SJSA1 (cell line): Measurements from ENCODE around the gene SLC13A2. TPM values are rescaled to one million over a fixed set of nuclear protein-coding genes. Genes with fewer than 3 reads are reported as not detected.
"Not testable (repeated sequence)": the region's sequence is repeated elsewhere in the genome, so short reads cannot be mapped to it uniquely, and the experiment has no call there.

ENCODE experiments used
- DNase-seq, 2 experiments: peaks; one replicate each; pipeline ENCODE4 v3.0.0-alpha.2; 2015 to 2020; ENCODE audit warnings: low spot score in 2 of 2, low read depth in 1 of 2
- H3K27ac ChIP-seq: fragments of 250-450 bp; sonication (Bioruptor Pico); 2 replicates; pipeline ENCODE4 v1.5.1; 2020; ENCODE audit warnings: mild to moderate bottlenecking, moderate library complexity
- H3K27me3 ChIP-seq: fragments of 250-450 bp; sonication (Bioruptor Pico); replicated peaks from 2 replicates; pipeline ENCODE4 v1.5.1; 2020; ENCODE audit warnings: mild to moderate bottlenecking, moderate library complexity
- H3K36me3 ChIP-seq: fragments of 250-450 bp; sonication (Bioruptor Pico); 2 replicates; pipeline ENCODE4 v1.5.1; 2020; ENCODE audit warnings: mild to moderate bottlenecking
- H3K4me1 ChIP-seq: fragments of 250-450 bp; sonication (Bioruptor Pico); replicated peaks from 2 replicates; pipeline ENCODE4 v1.6.1; 2021; ENCODE audit warnings: mild to moderate bottlenecking
- H3K4me3 ChIP-seq: fragments of 250-450 bp; sonication (Bioruptor Pico); 2 replicates; pipeline ENCODE4 v1.5.1; 2020; ENCODE audit warnings: mild to moderate bottlenecking
- H3K9me3 ChIP-seq: fragments of 250-450 bp; sonication (Bioruptor Pico); replicated peaks from 2 replicates; pipeline ENCODE4 v1.5.1; 2020; ENCODE audit warnings: mild to moderate bottlenecking
- total RNA-seq: library from RNA; depleted of rRNA; stranded (reverse); fragments of >200 nt; shearing (Covaris generic); gene quantifications from 2 replicates; pipeline ENCODE4 v1.2.3, GENCODE V29; 2014

SLC13A2 gene
- total RNA-seq, 1 experiment from 2014 or later: not detected

GRCh38 chr17:28460901-28461300, 12.5 kb upstream of the SLC13A2 start:
- H3K4me3 ChIP-seq: no peak overlapping the region
- peaks cover 3% of the 10 kb centered on the region; the same call in 1 of the 2 replicates for H3K27me3 ChIP-seq
- H3K36me3 ChIP-seq: no peaks in the 10 kb centered on the region
- no peaks in the 10 kb centered on the region for H3K4me1 ChIP-seq
- H3K9me3 ChIP-seq: no peaks in the 10 kb centered on the region
- no peak overlapping the region for H3K27ac ChIP-seq
- no peak for DNase-seq

- Histone ChIP-seq H3K27me3 (peaks cover 31% of the 10 kb centered on the region), H3K4me3 (no peak overlapping the region), H3K9me3 (no peaks in the 10 kb centered on the region), H3K4me1 (no peaks in the 10 kb centered on the region), H3K36me3 (no peaks in the 10 kb centered on the region), H3K27ac (no peak overlapping the region)
- peak in 1 of 2 experiments; percentile 35 for DNase-seq
These were observed 7.4 kb upstream of the SLC13A2 start for GRCh38 chr17:28466001-28466400.

- no peaks in the 10 kb centered on the region for H3K4me1 ChIP-seq
- H3K27me3 ChIP-seq: peaks cover 31% of the 10 kb centered on the region
These were observed 6.9 kb upstream of the SLC13A2 start for GRCh38 chr17:28466521-28467048.

GRCh38 chr17:28467456-28468025, 5.9 kb upstream of the SLC13A2 start:
- Histone ChIP-seq H3K9me3 (no peaks in the 10 kb centered on the region), H3K36me3 (no peaks in the 10 kb centered on the region), H3K4me3 (no peak overlapping the region), H3K4me1 (no peaks in the 10 kb centered on the region), H3K27ac (no peak overlapping the region), H3K27me3 (peaks cover 31% of the 10 kb centered on the region)
- peak; percentile 9 to 22 for DNase-seq

More at GRCh38 chr17:28466521-28467048, 6.9 kb upstream of the SLC13A2 start:
- peak in 1 of 2 experiments; percentile 18 for DNase-seq
- Histone ChIP-seq H3K27ac (no peak overlapping the region), H3K36me3 (no peaks in the 10 kb centered on the region), H3K4me3 (no peak overlapping the region), H3K9me3 (no peaks in the 10 kb centered on the region)

DNA sequence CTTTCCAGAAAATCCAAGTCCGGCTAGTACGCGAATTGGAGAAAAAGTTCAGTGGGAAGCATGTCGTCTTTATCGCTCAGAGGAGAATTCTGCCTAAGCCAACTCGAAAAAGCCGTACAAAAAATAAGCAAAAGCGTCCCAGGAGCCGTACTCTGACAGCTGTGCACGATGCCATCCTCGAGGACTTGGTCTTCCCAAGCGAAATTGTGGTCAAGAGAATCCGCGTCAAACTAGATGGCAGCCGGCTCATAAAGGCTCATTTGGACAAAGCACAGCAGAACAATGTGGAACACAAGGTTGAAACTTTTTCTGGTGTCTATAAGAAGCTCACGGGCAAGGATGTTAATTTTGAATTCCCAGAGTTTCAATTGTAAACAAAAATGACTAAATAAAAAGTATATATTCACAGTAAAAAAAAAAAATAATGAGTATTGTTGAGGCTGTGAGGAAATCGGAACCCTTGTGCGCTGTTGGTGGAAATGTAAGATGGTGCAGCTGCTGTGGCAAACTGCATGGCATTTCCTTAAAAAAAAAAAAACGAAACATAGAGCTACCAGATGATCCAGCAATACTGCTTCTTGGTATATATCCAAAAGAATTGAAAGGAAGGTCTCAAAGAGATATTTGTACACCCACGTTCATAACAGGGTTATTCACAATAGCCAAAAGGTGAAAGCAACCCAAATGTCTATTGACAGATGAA, 5.3 kb upstream of the SLC13A2 start:
- not testable (repeated sequence) for DNase-seq, H3K4me1 ChIP-seq, H3K36me3 ChIP-seq, H3K9me3 ChIP-seq, H3K4me3 ChIP-seq, H3K27ac ChIP-seq
- H3K27me3 ChIP-seq: peaks cover 35% of the 10 kb centered on the region

DNA sequence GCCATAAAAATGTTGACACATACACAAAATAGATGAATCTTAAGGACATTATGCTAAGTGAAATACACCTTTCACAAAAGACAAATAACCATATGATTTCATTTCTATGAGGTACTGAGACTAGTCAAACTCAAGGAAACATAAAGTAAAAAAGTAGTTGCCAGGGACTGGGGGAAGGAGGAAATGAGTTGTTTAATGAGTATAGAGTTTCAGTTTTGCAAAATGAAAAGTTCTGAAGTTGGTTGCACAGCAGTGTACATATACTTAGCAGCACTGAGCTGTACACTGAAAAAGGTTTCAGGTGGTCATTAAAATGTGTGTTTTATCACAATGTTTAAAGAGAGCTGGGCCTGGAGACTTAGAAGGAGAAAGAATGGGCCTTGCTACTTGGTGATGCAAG, 4.7 kb upstream of the SLC13A2 start:
- Histone ChIP-seq H3K27me3 (peaks cover 34% of the 10 kb centered on the region), H3K27ac (no peak overlapping the region), H3K4me3 (no peak overlapping the region), H3K4me1 (no peaks in the 10 kb centered on the region), H3K9me3 (no peaks in the 10 kb centered on the region), H3K36me3 (no peaks in the 10 kb centered on the region)
- no peak for DNase-seq

DNA sequence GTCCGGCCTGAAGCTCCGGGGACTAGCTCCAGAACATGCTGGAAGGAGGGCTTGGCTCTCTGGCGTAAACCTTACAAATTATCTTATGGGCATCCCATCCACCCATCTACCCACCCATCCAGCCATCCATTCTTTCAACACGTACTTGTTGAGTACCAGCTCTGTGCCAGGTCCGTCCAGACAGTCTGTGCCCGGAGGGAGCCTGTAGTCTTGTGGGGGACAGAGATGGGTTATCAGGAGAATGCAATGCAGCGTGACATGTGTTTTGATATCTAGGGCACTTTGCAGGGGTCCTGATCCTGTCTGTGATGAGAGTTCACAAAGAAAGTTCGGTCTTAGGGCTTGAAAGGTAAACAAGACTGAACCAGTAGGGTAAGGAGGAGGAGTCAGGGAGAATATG, 4.1 kb upstream of the SLC13A2 start:
- Histone ChIP-seq H3K27ac (no peak overlapping the region), H3K36me3 (no peaks in the 10 kb centered on the region), H3K4me3 (no peak overlapping the region), H3K9me3 (no peaks in the 10 kb centered on the region), H3K27me3 (peaks cover 31% of the 10 kb centered on the region), H3K4me1 (no peaks in the 10 kb centered on the region)
- DNase-seq: no peak

- H3K9me3 ChIP-seq: no peaks in the 10 kb centered on the region
- no peaks in the 10 kb centered on the region for H3K4me1 ChIP-seq
- H3K27me3 ChIP-seq: peaks cover 31% of the 10 kb centered on the region
- H3K27ac ChIP-seq: no peak overlapping the region
- H3K36me3 ChIP-seq: no peaks in the 10 kb centered on the region
- no peak overlapping the region for H3K4me3 ChIP-seq
- no peak for DNase-seq
These were observed 3.1 kb upstream of the SLC13A2 start for GRCh38 chr17:28470266-28470913.

DNA sequence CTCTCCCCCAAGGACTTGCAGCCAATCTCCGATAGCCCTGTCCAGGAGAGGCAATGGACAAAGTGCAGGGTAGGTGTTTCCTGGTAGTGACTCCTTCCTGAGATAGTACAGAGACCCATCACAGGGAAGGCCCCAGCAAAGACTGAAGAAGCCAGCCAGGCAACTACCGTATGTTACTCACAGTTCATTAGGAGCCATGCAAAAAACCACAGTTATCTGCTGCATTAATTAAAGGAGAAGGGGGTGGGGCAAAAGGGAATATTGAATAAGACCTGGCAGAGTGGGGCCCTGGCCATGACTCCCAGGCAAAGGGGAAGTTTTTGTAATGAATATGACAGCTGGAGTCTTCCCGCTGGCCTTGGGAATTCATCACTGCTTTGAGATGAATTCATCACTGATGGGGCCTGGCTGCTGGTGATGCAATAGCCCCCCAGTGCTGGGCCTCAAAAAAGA, 2.5 kb upstream of the SLC13A2 start:
- peak in 1 of 2 experiments; percentile 10 for DNase-seq
- Histone ChIP-seq H3K27me3 (peaks cover 31% of the 10 kb centered on the region), H3K36me3 (no peaks in the 10 kb centered on the region), H3K27ac (no peak overlapping the region), H3K9me3 (no peaks in the 10 kb centered on the region), H3K4me1 (no peaks in the 10 kb centered on the region), H3K4me3 (no peak overlapping the region)

DNA sequence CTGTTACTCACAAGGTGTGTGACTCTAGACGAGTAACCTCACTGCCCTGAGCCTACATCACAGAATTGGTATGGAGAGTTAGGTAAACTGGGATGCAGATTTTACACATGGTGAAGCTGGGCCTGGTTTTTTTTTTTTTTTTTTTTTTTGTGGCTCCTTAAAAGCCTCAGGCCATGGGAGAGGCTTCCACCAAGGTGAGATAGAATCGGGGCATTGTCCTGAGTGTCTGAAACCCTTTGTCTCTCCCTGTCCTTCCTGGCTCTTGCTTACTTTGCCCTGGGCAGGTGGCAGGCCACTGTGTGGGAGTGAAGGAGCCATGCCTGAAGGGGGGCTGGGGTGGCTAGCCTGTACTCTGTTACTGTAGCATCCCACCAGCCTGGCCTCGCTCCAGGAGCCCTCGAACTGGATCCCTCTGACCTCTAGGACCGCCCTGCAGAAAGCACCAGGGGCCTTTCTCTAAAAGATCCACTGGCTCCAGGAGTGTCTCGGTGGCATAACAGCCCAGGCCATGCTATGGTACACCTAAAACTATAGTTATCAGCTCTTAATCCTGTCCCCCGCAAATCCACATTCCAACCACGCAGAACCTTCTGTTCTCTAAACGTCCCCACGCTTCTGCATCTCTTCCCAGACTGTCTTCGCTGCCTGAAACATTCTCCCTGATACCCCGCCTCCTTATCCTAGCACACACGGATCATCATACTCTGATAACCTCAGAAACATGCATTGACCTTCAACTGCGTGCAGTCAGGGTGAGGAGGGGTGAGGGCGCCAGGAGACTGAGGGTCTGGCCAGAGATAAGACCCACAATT, 1.7 kb upstream of the SLC13A2 start:
- H3K4me1 ChIP-seq: no peaks in the 10 kb centered on the region
- no peaks in the 10 kb centered on the region for H3K9me3 ChIP-seq

GRCh38 chr17:28472871-28473497, 460 bp upstream of the SLC13A2 start:
- DNase-seq: no peak
- Histone ChIP-seq H3K4me3 (no peak overlapping the region), H3K9me3 (no peaks in the 10 kb centered on the region), H3K27ac (no peak overlapping the region), H3K27me3 (peaks cover 20% of the 10 kb centered on the region), H3K36me3 (no peaks in the 10 kb centered on the region), H3K4me1 (no peaks in the 10 kb centered on the region)

More for the DNA sequence above, 1.7 kb upstream of the SLC13A2 start:
- DNase-seq: peak in 1 of 2 experiments; percentile 24
- H3K4me3 ChIP-seq: no peak overlapping the region
- H3K27me3 ChIP-seq: peaks cover 29% of the 10 kb centered on the region
- no peak overlapping the region for H3K27ac ChIP-seq
- H3K36me3 ChIP-seq: no peaks in the 10 kb centered on the region

DNA sequence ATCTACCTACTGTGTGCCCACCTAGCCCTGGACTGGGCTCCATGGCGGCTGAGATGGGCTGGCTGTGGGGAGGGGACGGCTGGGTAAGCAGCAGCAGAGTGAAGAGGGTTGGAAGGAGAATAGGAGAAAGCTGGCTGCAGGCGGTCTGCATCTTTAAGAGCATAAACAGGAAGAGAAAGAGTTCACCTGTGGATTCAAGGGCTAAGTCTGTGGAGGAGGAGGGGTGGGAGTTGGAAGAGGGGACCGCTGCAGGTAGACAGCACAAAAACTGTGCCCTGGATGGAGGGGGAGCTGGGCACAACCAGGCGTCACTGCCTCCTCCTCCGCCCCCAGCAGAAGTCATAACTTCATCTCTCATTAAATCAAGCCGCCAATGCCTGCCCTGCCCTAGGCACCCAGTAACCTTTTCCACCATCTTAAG, 677 bp downstream of the SLC13A2 start:
- Histone ChIP-seq H3K4me1 (no peaks in the 10 kb centered on the region), H3K4me3 (no peak overlapping the region), H3K9me3 (no peaks in the 10 kb centered on the region), H3K36me3 (no peaks in the 10 kb centered on the region), H3K27ac (no peak overlapping the region), H3K27me3 (peaks cover 11% of the 10 kb centered on the region; the same call in 1 of the 2 replicates)
- no peak for DNase-seq
